ENCODE data around the gene CD82. TPM values are rescaled to one million over a fixed set of nuclear protein-coding genes. Genes with fewer than 3 reads are reported as not detected.

CD82 gene
- total RNA-seq, 2 donors from 2014 or later, result 15.4 to 23.4 TPM

GRCh38 chr11:44625759-44626523 is 60.5 kb downstream of the CD82 start:
- ATAC-seq (ENCODE audit: insufficient number of reproducible peaks, low FRiP score, low read depth) (no peak), DNase-seq (ENCODE audit: low spot score) (no peak)
- no peak for TF ChIP-seq CTCF (IDR thresholded peaks at IDR 0.05)
- H3K27ac ChIP-seq, result no peak overlapping the region
- peaks cover 3 to 19% of the 10 kb centered on the region in 2 donors for H3K4me1 ChIP-seq (ENCODE audit: control insufficient read depth in 1 of 2, low read depth in 2 of 2)
- no peaks in the 10 kb centered on the region for H3K27me3 ChIP-seq (replicated peaks; ENCODE audit: insufficient read depth)
- H3K36me3 ChIP-seq, result no peaks in the 10 kb centered on the region
- no peaks in the 10 kb centered on the region for H3K9me3 ChIP-seq
- H3K4me3 ChIP-seq, result no peak overlapping the region

GRCh38 chr11:44626645-44627044 is 61.2 kb downstream of the CD82 start:
- no peaks in the 10 kb centered on the region for H3K27me3 ChIP-seq (replicated peaks; ENCODE audit: insufficient read depth)
- H3K4me1 ChIP-seq (ENCODE audit: control insufficient read depth in 1 of 2, low read depth in 2 of 2), result peaks cover 3 to 14% of the 10 kb centered on the region in 2 donors
- ATAC-seq (ENCODE audit: insufficient number of reproducible peaks, low FRiP score, low read depth), result no peak
- H3K4me3 ChIP-seq, result no peak overlapping the region
- no peak for DNase-seq (ENCODE audit: low spot score)
- H3K9me3 ChIP-seq, result no peaks in the 10 kb centered on the region
- no peak overlapping the region for H3K27ac ChIP-seq
- no peak for TF ChIP-seq CTCF (IDR thresholded peaks at IDR 0.05)
- H3K36me3 ChIP-seq, result no peaks in the 10 kb centered on the region

- ATAC-seq (ENCODE audit: insufficient number of reproducible peaks, low FRiP score, low read depth) (no peak), DNase-seq (ENCODE audit: low spot score) (no peak)
- TF ChIP-seq CTCF (IDR thresholded peaks at IDR 0.05), result no peak
- Histone ChIP-seq H3K36me3 (no peaks in the 10 kb centered on the region), H3K27me3 (replicated peaks; ENCODE audit: insufficient read depth) (no peaks in the 10 kb centered on the region), H3K9me3 (no peaks in the 10 kb centered on the region), H3K4me1 (ENCODE audit: control insufficient read depth in 1 of 2, low read depth in 2 of 2) (peaks cover 3 to 14% of the 10 kb centered on the region in 2 donors), H3K27ac (no peak overlapping the region), H3K4me3 (no peak overlapping the region)
These were observed 61.8 kb downstream of the CD82 start for GRCh38 chr11:44627165-44627789.

- H3K36me3 ChIP-seq, result no peaks in the 10 kb centered on the region
- no peak overlapping the region for H3K27ac ChIP-seq
- peaks cover 3 to 14% of the 10 kb centered on the region in 2 donors for H3K4me1 ChIP-seq (ENCODE audit: control insufficient read depth in 1 of 2, low read depth in 2 of 2)
- peak; percentile 21 for TF ChIP-seq CTCF (IDR thresholded peaks at IDR 0.05)
- H3K4me3 ChIP-seq, result no peak overlapping the region
- DNase-seq (ENCODE audit: low spot score) (no peak), ATAC-seq (ENCODE audit: insufficient number of reproducible peaks, low FRiP score, low read depth) (peak; percentile 52)
- no peaks in the 10 kb centered on the region for H3K9me3 ChIP-seq
- H3K27me3 ChIP-seq (replicated peaks; ENCODE audit: insufficient read depth), result no peaks in the 10 kb centered on the region
These were observed 62.7 kb downstream of the CD82 start for GRCh38 chr11:44627911-44628729.

Measured in thoracic aorta (tissue), 2 donors.